ENCODE results near the gene CYREN. TPM values are rescaled to one million over a fixed set of nuclear protein-coding genes. Genes with fewer than 3 reads are reported as not detected.

Gene CYREN
- total and polyA plus RNA-seq, 2 donors (not counting 1 experiment from before 2014, with no cell fraction given), result 24.4 to 34.5 TPM

GRCh38 chr7:135205850-135206249 lies 35.3 kb upstream of the CYREN start:
- TF ChIP-seq EZH2 (IDR thresholded peaks at IDR 0.05; ENCODE audit: low read length, missing control alignments) (no peak), CTCF (conservative IDR thresholded peaks at IDR 0.05 in 1 of 2, IDR thresholded peaks at IDR 0.05 in 1 of 2; ENCODE audit: low read depth in 1 of 2, low read length in 2 of 2) (no peak)
- H3K79me2 ChIP-seq (ENCODE audit: control insufficient read depth, insufficient read depth, low read length), result peaks cover 4% of the 10 kb centered on the region
- peaks cover 21% of the 10 kb centered on the region for H3K4me1 ChIP-seq (ENCODE audit: control insufficient read depth, extremely low read depth, insufficient read depth, low read length)
- H3K4me2 ChIP-seq (ENCODE audit: extremely low read depth, insufficient read depth, low read length), result no peak overlapping the region
- no peak overlapping the region for H2AFZ ChIP-seq (ENCODE audit: low read length)
- no peak overlapping the region for H3K9ac ChIP-seq (ENCODE audit: insufficient read depth, low read length)
- no peak overlapping the region for H3K4me3 ChIP-seq (replicated peaks in 1 of 4; ENCODE audit: control extremely low read depth in 1 of 4, insufficient read depth in 1 of 4, low read depth in 3 of 4, low read length in 4 of 4)
- no peak for DNase-seq (ENCODE audit: low read depth in 2 of 2)
- no peaks in the 10 kb centered on the region for H3K9me3 ChIP-seq (ENCODE audit: control insufficient read depth, insufficient read depth, low read depth, low read length)
- no peaks in the 10 kb centered on the region for H3K27me3 ChIP-seq (ENCODE audit: control insufficient read depth, insufficient read depth, low read length)
- H4K20me1 ChIP-seq (ENCODE audit: control insufficient read depth, extremely low read depth, insufficient read depth, low read length), result no peaks in the 10 kb centered on the region
- H3K36me3 ChIP-seq (ENCODE audit: control insufficient read depth, insufficient read depth, low read length), result no peaks in the 10 kb centered on the region
- H3K27ac ChIP-seq (ENCODE audit: insufficient read depth, low read length), result peak overlapping the region; percentile 94

- peak in 1 of 2 donors; percentile 52 for DNase-seq (ENCODE audit: low read depth in 2 of 2)
- TF ChIP-seq EZH2 (IDR thresholded peaks at IDR 0.05; ENCODE audit: low read length, missing control alignments) (no peak), CTCF (conservative IDR thresholded peaks at IDR 0.05 in 1 of 2, IDR thresholded peaks at IDR 0.05 in 1 of 2; ENCODE audit: low read depth in 1 of 2, low read length in 2 of 2) (no peak)
- no peaks in the 10 kb centered on the region for H3K9me3 ChIP-seq (ENCODE audit: control insufficient read depth, insufficient read depth, low read depth, low read length)
- no peaks in the 10 kb centered on the region for H3K27me3 ChIP-seq (ENCODE audit: control insufficient read depth, insufficient read depth, low read length)
- no peaks in the 10 kb centered on the region for H4K20me1 ChIP-seq (ENCODE audit: control insufficient read depth, extremely low read depth, insufficient read depth, low read length)
- H3K4me1 ChIP-seq (ENCODE audit: control insufficient read depth, extremely low read depth, insufficient read depth, low read length), result peaks cover 21% of the 10 kb centered on the region
- peak overlapping the region; percentile 94 for H3K27ac ChIP-seq (ENCODE audit: insufficient read depth, low read length)
- H3K9ac ChIP-seq (ENCODE audit: insufficient read depth, low read length), result no peak overlapping the region
- H3K4me3 ChIP-seq (replicated peaks in 1 of 4; ENCODE audit: control extremely low read depth in 1 of 4, insufficient read depth in 1 of 4, low read depth in 3 of 4, low read length in 4 of 4), result no peak overlapping the region
- no peak overlapping the region for H3K4me2 ChIP-seq (ENCODE audit: extremely low read depth, insufficient read depth, low read length)
- no peaks in the 10 kb centered on the region for H3K36me3 ChIP-seq (ENCODE audit: control insufficient read depth, insufficient read depth, low read length)
- H3K79me2 ChIP-seq (ENCODE audit: control insufficient read depth, insufficient read depth, low read length), result peaks cover 4% of the 10 kb centered on the region
- H2AFZ ChIP-seq (ENCODE audit: low read length), result no peak overlapping the region
Observed at GRCh38 chr7:135204876-135205275, 34.4 kb upstream of the CYREN start.

- no peaks in the 10 kb centered on the region for H4K20me1 ChIP-seq (ENCODE audit: control insufficient read depth, extremely low read depth, insufficient read depth, low read length)
- no peaks in the 10 kb centered on the region for H3K9me3 ChIP-seq (ENCODE audit: control insufficient read depth, insufficient read depth, low read depth, low read length)
- peaks cover 4% of the 10 kb centered on the region for H3K79me2 ChIP-seq (ENCODE audit: control insufficient read depth, insufficient read depth, low read length)
- peak overlapping the region in 2 of 4 experiments; percentile 34 to 38 for H3K4me3 ChIP-seq (replicated peaks in 1 of 4; ENCODE audit: control extremely low read depth in 1 of 4, insufficient read depth in 1 of 4, low read depth in 3 of 4, low read length in 4 of 4)
- H3K4me2 ChIP-seq (ENCODE audit: extremely low read depth, insufficient read depth, low read length), result peak overlapping the region; percentile 62
- peaks cover 2% of the 10 kb centered on the region for H3K36me3 ChIP-seq (ENCODE audit: control insufficient read depth, insufficient read depth, low read length)
- H3K27me3 ChIP-seq (ENCODE audit: control insufficient read depth, insufficient read depth, low read length), result no peaks in the 10 kb centered on the region
- H3K4me1 ChIP-seq (ENCODE audit: control insufficient read depth, extremely low read depth, insufficient read depth, low read length), result peaks cover 21% of the 10 kb centered on the region
- H3K27ac ChIP-seq (ENCODE audit: insufficient read depth, low read length), result peak overlapping the region; percentile 94
- no peak overlapping the region for H2AFZ ChIP-seq (ENCODE audit: low read length)
- H3K9ac ChIP-seq (ENCODE audit: insufficient read depth, low read length), result no peak overlapping the region
- TF ChIP-seq CTCF (conservative IDR thresholded peaks at IDR 0.05 in 1 of 2, IDR thresholded peaks at IDR 0.05 in 1 of 2; ENCODE audit: low read depth in 1 of 2, low read length in 2 of 2), result no peak
- no peak for TF ChIP-seq EZH2 (IDR thresholded peaks at IDR 0.05; ENCODE audit: low read length, missing control alignments)
- peak; percentile 90 to 98 for DNase-seq (ENCODE audit: low read depth in 2 of 2)
Observed at GRCh38 chr7:135204341-135204749, 33.8 kb upstream of the CYREN start.
